Measurements from ENCODE around the gene ENTPD7. TPM values are rescaled to one million over a fixed set of nuclear protein-coding genes. Genes with fewer than 3 reads are reported as not detected.
"Not testable (repeated sequence)": the region's sequence is repeated elsewhere in the genome, so short reads cannot be mapped to it uniquely, and the experiment has no call there.

Gene ENTPD7
- total RNA-seq, 2 donors from 2014 or later = 2.6 to 3.1 TPM

DNA sequence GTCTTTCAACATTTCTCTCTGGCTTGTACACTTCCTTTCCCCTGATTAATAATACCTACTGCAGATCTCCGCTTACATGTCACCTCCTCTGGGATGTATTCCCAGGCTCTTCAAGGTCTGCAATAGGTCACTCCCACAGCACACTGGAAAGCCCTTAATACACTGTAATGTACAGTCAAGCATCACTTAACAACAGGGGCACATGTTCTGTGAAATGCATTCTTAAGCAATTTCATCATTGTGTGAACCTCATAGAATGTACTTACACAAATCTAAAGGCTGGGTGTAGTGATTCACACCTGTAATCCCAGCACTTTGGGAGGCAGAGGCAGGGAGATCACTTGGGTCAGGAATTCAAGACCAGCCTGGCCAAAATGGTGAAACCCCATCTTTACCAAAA is 70.7 kb downstream of the ENTPD7 start:
- no peak for ATAC-seq
- Mint-ChIP-seq H3K4me3 (peak overlapping the region; percentile 55), H3K27me3 (no peaks in the 10 kb centered on the region), H3K27ac (no peak overlapping the region), H3K4me1 (peaks cover 22% of the 10 kb centered on the region), H3K36me3 (ENCODE audit: low read depth) (peaks cover 8% of the 10 kb centered on the region)
- DNase-seq = no peak
- H3K9me3 ChIP-seq (ENCODE audit: control insufficient read depth, low read length, poor library complexity, severe bottlenecking) = no peaks in the 10 kb centered on the region

DNA sequence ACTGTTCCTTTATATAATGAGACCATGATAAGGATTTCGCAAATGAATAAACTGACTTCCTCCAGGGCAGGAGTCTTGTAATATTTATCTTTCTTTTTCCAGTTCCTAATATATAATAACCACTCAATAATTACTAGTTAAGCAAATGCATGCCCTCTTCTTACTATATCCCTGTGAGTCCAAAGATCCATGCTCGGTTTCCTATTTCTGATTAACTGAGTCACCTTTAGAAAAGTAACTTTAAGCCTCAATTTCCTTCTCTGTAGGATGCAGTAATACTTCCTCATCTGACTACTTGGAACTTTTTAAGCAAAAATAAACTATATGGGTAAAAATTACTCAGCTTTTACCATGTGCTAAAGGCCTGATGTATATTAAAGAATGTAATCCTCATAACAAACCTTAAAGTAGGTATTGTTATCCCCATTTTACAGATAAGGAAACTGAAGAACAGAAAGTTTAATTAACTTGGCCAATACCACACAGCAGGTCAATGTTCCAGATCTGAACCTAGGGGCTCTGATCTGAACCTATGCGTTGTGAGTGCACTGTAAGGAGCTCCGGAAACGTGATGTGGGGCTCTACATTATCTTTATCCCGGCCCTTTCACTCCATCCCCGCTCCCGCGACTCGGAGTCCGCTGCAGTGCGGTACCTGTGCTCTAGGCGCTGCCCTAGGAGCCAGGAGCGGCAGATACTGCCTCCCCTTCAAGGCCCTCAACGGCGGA is 72.2 kb downstream of the ENTPD7 start:
- DNase-seq (no peak), ATAC-seq (no peak)
- Mint-ChIP-seq H3K36me3 (ENCODE audit: low read depth) (peaks cover 2% of the 10 kb centered on the region), H3K4me3 (peak overlapping the region; percentile 100), H3K27ac (peak overlapping the region; percentile 99), H3K4me1 (peaks cover 25% of the 10 kb centered on the region), H3K27me3 (no peaks in the 10 kb centered on the region)
- no peaks in the 10 kb centered on the region for H3K9me3 ChIP-seq (ENCODE audit: control insufficient read depth, low read length, poor library complexity, severe bottlenecking)

DNA sequence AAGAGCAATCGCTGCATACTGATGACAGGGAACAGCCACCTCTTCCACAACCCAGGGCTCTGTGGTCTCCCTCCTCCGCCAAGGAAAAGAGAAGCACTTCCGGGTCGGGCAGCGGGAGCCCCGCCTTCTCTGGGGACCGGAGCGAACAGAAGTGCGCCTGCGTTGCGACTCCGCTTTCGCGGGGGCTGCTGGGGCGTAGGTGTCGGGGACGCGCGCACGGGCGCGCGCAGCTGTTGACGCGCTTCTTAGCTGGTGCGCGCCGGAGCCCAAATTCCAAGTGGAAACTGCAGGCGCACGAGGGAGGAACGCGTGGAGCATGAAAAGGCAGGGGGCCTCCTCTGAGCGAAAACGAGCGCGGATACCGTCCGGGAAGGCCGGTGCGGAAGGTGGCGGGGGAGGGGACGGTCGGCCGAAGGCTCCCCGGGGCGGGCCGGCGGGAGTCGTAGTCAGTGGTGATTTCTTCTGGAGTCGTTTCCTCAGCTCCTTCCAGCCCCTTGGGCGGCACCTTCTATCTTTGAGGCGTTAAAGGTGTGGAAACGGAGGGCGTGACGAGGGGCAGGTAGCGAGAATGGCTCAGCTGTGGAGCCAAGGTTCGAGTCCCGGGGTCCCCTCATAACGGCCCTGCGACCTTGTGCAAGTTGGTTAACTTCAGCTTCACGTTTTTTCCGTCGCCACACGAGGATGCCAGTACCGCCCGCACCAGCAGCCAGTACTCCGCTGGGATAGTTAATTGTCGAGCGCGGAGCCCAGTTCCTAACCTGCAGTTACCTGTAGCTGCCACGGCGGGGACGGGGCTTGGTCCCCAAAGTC is 72.9 kb downstream of the ENTPD7 start, which contains the start of the genes COX15 and CUTC:
TSS of gene COX15 (minus strand) at position 95 of the 810 bp plus-strand sequence. CDS start at position 17, 78 bp downstream.
TSS of gene CUTC (plus strand) at position 202 of the 810 bp plus-strand sequence. CDS start at position 317, 115 bp downstream.
- peak; percentile 93 for ATAC-seq
- Mint-ChIP-seq H3K27ac (peak within 1 kb of the TSS; percentile 99), H3K4me3 (peak within 1 kb of the TSS; percentile 100), H3K4me1 (peaks cover 27% of the 10 kb centered on the region), H3K36me3 (ENCODE audit: low read depth) (peaks cover 3% of the 10 kb centered on the region), H3K27me3 (no peaks in the 10 kb centered on the region)
- peak; percentile 91 to 94 (median 92) for DNase-seq
- H3K9me3 ChIP-seq (ENCODE audit: control insufficient read depth, low read length, poor library complexity, severe bottlenecking) = no peaks in the 10 kb centered on the region

DNA sequence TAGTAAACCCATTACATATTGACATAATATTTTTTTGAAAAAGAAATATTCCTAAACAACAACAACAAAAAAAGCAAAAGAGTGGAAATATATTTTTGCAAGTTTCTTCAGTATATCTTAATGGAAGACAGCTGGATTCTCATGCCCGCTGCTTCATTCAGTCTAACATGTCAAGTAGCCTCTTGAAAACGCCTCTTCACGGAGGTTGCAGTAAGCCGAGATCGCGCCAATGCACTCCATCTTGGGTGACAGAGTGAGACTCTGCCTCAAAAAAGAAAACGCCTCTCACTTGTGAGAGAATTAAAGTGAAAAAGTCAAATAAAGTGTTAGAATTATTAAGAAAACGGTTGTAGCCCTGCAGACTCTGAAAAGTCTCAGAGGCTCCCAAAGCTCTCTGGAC is 74.1 kb downstream of the ENTPD7 start:
- Mint-ChIP-seq H3K36me3 (ENCODE audit: low read depth) (peaks cover 8% of the 10 kb centered on the region), H3K4me3 (peak overlapping the region; percentile 87), H3K27me3 (no peaks in the 10 kb centered on the region), H3K27ac (no peak overlapping the region), H3K4me1 (peaks cover 29% of the 10 kb centered on the region)
- H3K9me3 ChIP-seq (ENCODE audit: control insufficient read depth, low read length, poor library complexity, severe bottlenecking) = no peaks in the 10 kb centered on the region
- ATAC-seq (no peak), DNase-seq (no peak)

DNA sequence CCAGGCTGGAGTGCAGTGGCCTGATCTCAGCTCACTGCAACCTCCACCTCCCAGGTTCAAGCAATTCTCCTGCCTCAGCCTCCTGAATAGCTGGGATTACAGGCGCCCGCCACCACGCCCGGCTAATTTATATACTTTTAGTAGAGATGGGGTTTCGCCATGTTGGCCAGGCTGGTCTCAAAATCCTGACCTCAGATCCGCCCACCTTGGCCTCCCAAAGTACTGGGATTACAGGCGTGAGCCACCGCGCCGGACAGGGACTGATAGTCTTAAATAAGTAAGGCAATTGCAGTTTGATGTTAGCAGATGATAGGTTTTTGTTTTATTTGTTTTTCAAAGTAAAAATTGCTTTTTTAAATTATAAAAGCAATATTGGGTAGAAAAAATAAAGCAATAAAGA is 74.8 kb downstream of the ENTPD7 start:
- not testable (repeated sequence) for ATAC-seq; H3K9me3 ChIP-seq (ENCODE audit: control insufficient read depth, low read length, poor library complexity, severe bottlenecking); H3K36me3 Mint-ChIP-seq (ENCODE audit: low read depth); H3K27ac Mint-ChIP-seq; H3K4me3 Mint-ChIP-seq; H3K27me3 Mint-ChIP-seq; DNase-seq
- peaks cover 25% of the 10 kb centered on the region for H3K4me1 Mint-ChIP-seq

DNA sequence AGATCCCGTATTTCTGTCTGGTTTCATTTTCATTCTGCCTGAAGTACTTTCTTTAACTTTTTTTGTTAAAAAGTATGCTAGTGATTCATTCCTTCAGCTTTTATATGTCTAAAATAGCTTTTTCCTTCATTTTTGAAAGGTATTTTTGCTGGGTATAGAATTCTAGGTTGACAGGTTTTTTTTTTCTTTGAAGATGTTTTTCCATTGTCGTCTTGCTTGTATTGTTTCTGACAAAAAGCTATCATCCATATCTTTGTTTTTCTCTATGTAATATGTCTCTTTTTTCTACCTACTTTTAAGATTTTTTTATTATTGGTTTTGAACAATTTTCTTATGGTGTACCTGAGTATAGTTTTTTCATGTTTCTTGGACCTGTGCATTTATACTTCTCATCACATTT is 81.0 kb downstream of the ENTPD7 start:
- H3K27me3 Mint-ChIP-seq = no peaks in the 10 kb centered on the region
- peaks cover 20% of the 10 kb centered on the region for H3K36me3 Mint-ChIP-seq (ENCODE audit: low read depth)
- no peak overlapping the region for H3K4me3 Mint-ChIP-seq
- no peak overlapping the region for H3K27ac Mint-ChIP-seq
- H3K4me1 Mint-ChIP-seq = peaks cover 19% of the 10 kb centered on the region
- no peak for DNase-seq
- no peak for ATAC-seq
- H3K9me3 ChIP-seq (ENCODE audit: control insufficient read depth, low read length, poor library complexity, severe bottlenecking) = peaks cover 5% of the 10 kb centered on the region

DNA sequence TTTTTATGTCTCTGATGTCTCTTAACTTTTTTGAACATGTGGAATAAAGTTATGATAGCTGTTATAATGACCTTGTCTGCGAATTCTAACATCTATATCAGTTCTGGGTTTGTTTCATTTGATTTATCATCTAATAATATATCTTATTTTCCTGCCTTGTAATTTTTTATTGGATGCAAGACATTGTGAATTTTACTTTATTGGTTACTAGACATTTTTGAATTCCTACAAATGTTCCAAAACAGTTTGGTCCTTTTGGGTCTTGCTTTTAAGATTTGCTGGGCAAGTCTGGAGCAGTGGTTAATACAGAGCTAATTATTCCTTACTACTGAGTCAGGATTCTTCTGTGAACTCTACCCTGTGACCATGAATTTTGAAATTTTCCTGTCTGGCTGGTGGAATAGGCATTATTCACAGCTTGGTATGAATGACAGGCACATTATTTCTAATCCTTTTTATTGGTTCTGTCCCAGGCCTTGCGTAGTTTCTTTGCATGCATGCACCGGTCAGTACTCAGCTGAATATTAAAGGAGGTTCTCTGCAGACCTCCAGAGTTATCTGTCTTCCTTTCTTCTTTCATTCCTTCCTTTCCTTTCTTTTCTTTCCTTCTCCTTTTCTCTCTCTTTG is 81.7 kb downstream of the ENTPD7 start:
- peaks cover 5% of the 10 kb centered on the region for H3K9me3 ChIP-seq (ENCODE audit: control insufficient read depth, low read length, poor library complexity, severe bottlenecking)
- no peak for DNase-seq
- H3K4me3 Mint-ChIP-seq = no peak overlapping the region
- H3K36me3 Mint-ChIP-seq (ENCODE audit: low read depth) = peaks cover 20% of the 10 kb centered on the region
- H3K4me1 Mint-ChIP-seq = peaks cover 18% of the 10 kb centered on the region
- H3K27ac Mint-ChIP-seq = no peak overlapping the region
- no peaks in the 10 kb centered on the region for H3K27me3 Mint-ChIP-seq
- no peak for ATAC-seq

DNA sequence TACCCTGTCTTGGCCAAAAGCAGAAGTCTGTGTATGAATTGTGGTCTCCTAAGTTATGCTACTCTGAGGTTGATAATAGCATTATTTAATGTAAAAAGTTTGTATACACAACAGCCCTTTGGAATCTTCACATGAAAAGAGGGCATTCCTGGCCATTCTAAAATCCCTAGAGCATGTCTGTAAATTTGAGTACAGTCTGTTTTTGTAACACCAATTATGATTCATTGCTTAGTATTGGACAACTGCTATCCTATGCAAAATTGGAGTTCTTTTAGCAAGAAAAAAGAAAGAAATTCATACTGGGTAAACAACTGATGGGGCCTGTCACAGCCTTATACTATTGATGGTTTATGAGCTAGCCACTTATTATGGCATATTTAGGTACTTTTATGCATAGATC is 82.9 kb downstream of the ENTPD7 start:
- ATAC-seq = no peak
- H3K4me3 Mint-ChIP-seq = no peak overlapping the region
- no peaks in the 10 kb centered on the region for H3K27me3 Mint-ChIP-seq

DNA sequence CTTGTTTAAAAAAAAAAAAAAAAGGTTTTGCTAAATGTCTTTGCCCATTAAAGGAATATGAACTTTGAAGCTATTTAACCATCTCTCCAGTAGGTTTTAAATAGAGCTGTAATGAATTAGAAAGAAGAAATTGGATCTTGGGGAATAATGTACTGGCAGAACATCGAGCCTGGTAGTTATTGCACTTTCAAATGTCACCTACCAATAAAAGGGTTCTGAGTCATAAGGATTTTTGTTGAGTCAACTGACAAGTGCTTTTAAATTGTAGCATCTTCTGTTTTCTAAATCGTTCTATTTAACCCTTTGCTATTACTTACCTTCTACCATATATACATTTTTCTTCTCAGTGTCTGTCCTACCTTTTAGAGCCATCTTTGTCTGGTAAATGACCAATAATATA is 83.4 kb downstream of the ENTPD7 start:
- Mint-ChIP-seq H3K4me1 (peaks cover 11% of the 10 kb centered on the region), H3K36me3 (ENCODE audit: low read depth) (peaks cover 14% of the 10 kb centered on the region), H3K4me3 (no peak overlapping the region), H3K27ac (no peak overlapping the region), H3K27me3 (no peaks in the 10 kb centered on the region)
- ATAC-seq = no peak
- no peak for DNase-seq
- peaks cover 5% of the 10 kb centered on the region for H3K9me3 ChIP-seq (ENCODE audit: control insufficient read depth, low read length, poor library complexity, severe bottlenecking)

More for the DNA sequence above, 82.9 kb downstream of the ENTPD7 start:
- DNase-seq = no peak
- Mint-ChIP-seq H3K4me1 (peaks cover 13% of the 10 kb centered on the region), H3K36me3 (ENCODE audit: low read depth) (peaks cover 18% of the 10 kb centered on the region), H3K27ac (no peak overlapping the region)
- H3K9me3 ChIP-seq (ENCODE audit: control insufficient read depth, low read length, poor library complexity, severe bottlenecking) = peaks cover 5% of the 10 kb centered on the region

DNA sequence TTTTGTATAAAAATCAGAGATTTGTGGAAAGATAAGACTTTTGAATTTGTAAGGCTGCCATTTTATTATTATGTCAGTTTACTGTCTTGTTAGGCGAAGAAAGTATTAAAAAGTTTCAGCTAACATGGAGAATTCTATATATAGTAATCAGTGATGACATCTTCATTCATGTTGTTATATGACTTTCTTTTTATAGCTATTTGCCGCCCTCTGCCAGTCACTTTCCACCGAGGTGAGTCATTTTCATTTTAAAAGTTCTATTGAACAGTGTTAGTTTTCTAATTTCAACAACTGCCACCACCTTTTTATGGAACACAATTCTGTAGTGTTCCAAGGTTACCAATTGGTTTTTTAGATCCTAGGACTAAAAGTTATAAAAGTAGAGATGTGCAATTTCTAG is 84.5 kb downstream of the ENTPD7 start:
- no peak for ATAC-seq
- H3K4me1 Mint-ChIP-seq = peaks cover 15% of the 10 kb centered on the region
- H3K4me3 Mint-ChIP-seq = no peak overlapping the region
- no peak overlapping the region for H3K27ac Mint-ChIP-seq
- H3K36me3 Mint-ChIP-seq (ENCODE audit: low read depth) = peaks cover 16% of the 10 kb centered on the region
- no peaks in the 10 kb centered on the region for H3K27me3 Mint-ChIP-seq
- H3K9me3 ChIP-seq (ENCODE audit: control insufficient read depth, low read length, poor library complexity, severe bottlenecking) = peaks cover 5% of the 10 kb centered on the region
- DNase-seq = no peak

DNA sequence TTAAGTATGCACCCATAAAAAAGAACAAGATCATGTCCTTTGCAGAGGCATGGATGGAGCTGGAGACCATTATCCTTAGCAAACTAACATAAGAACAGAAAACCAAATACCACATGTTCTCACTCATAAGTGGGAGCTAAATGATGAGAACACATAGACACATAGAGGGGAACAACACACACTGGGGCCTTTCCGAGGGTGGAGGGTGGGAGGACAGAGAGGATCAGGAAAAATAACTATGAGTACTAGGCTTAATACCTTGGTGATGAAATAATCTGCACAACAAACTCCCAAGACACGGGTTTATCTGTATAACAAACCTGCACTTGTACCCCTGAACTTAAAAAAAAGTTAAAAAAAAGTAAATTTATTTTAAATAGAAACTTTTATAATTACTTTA is 86.9 kb downstream of the ENTPD7 start:
- ATAC-seq; H3K9me3 ChIP-seq (ENCODE audit: control insufficient read depth, low read length, poor library complexity, severe bottlenecking); H3K27me3 Mint-ChIP-seq; DNase-seq; H3K4me3 Mint-ChIP-seq; H3K27ac Mint-ChIP-seq: not testable (repeated sequence)
- H3K4me1 Mint-ChIP-seq = peaks cover 16% of the 10 kb centered on the region
- H3K36me3 Mint-ChIP-seq (ENCODE audit: low read depth) = peaks cover 11% of the 10 kb centered on the region

DNA sequence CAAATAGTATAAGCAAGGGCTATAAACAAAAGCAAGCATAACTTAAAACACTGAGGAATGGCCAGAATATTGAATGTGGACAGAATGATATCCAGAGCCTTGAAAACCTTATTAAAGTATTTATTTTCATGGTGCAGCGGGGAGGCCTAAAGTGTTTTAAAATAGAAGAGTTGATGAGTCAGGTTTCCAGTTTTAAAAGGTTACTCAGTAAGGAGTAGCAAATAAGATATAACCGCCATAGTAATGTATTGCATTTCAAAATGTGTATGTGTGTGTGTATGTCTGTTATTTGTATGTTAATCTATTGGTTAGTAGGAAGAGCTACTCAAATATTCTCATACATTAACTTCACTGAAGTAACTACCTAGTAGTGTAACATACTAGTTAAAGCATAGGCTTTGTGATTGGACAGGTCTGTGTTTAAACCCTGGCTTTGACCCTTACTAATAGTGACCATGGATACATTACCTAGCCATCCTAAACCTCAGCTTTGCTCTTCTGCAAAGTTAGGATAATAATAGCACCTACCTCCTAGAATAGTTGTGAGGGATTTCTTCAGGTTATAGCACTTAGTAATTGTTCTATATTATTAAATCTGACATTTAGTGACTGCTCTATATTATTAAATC is 89.6 kb downstream of the ENTPD7 start:
- Mint-ChIP-seq H3K27ac (no peak overlapping the region), H3K4me3 (no peak overlapping the region), H3K4me1 (peaks cover 7% of the 10 kb centered on the region), H3K27me3 (no peaks in the 10 kb centered on the region), H3K36me3 (ENCODE audit: low read depth) (peaks cover 2% of the 10 kb centered on the region)
- no peak for DNase-seq
- ATAC-seq = no peak
- no peaks in the 10 kb centered on the region for H3K9me3 ChIP-seq (ENCODE audit: control insufficient read depth, low read length, poor library complexity, severe bottlenecking)

DNA sequence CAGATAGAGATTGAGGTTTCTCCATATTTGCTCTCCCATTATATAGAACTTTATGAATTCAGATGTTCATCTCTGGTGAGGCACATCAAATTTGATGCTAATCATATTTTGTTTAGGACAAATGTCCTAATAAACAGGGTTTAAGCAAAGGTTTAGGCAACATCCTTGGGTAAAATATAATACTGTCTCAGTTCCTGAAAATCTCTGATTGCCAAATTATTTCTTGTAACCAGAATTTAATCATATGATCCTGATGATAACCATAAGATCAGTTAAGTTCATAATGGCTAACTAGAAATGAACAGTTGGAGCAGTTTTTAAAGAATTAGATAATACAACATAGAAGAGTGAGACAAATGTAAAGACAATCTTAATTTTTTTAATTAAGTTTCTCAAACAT is 91.3 kb downstream of the ENTPD7 start:
- no peaks in the 10 kb centered on the region for H3K9me3 ChIP-seq (ENCODE audit: control insufficient read depth, low read length, poor library complexity, severe bottlenecking)
- H3K4me1 Mint-ChIP-seq = peaks cover 5% of the 10 kb centered on the region
- no peak overlapping the region for H3K4me3 Mint-ChIP-seq
- no peaks in the 10 kb centered on the region for H3K27me3 Mint-ChIP-seq
- no peak overlapping the region for H3K27ac Mint-ChIP-seq
- ATAC-seq = no peak
- no peak for DNase-seq
- peaks cover 2% of the 10 kb centered on the region for H3K36me3 Mint-ChIP-seq (ENCODE audit: low read depth)

Measured in T-helper 17 cell (primary cell).